GM12878 (cell line): ENCODE measurements around the gene IFT27. TPM values are rescaled to one million over a fixed set of nuclear protein-coding genes. Genes with fewer than 3 reads are reported as not detected.

ENCODE experiments used
- ATAC-seq: fragments of 200-7000 bp; cut with Tn5 transposase; 3 replicates; pipeline ENCODE4 v1.9.1; 2020; ENCODE audit warnings: mild to moderate bottlenecking, moderate library complexity
- BruUV-seq: library from RNA; stranded (reverse); fragments of 400-500 nt; replicated peaks from 2 replicates; lab custom pipeline; 2021; lab: Mats Ljungman, UMichigan
- CTCF ChIA-PET: fragments of 300-600 bp; sonication (Branson Sonifier 250); formaldehyde crosslinking; extraction: SDS; loops from one replicate; lab custom pipeline; 2021; ENCODE audit warnings: inconsistent platforms; lab: Yijun Ruan, JAX
- POLR2A ChIA-PET: fragments of 350-600 bp; formaldehyde crosslinking; extraction: SDS; loops from one replicate; lab custom pipeline; 2021; ENCODE audit warnings: inconsistent platforms; lab: Charles Lee
- RAD21 ChIA-PET: fragments of 300-600 bp; sonication (Branson Sonifier 250); formaldehyde crosslinking; loops from one replicate; lab custom pipeline; 2023; ENCODE audit warnings: antibody characterized with exemption; ENCODE audit not compliant: unreplicated experiment; lab: Charles Lee
- SMC1A ChIA-PET: fragments of 300-600 bp; sonication (Branson Sonifier 250); formaldehyde crosslinking; loops from one replicate; lab custom pipeline; 2023; ENCODE audit not compliant: unreplicated experiment, uncharacterized antibody; lab: Charles Lee
- DNase-seq: peaks from one replicate; pipeline ENCODE4 v3.0.0-alpha.2; 2011; ENCODE audit warnings: low read depth, low spot score
- FAIRE-seq: peaks from 3 replicates; lab custom pipeline; 2011; peaks lifted over from hg19 to GRCh38; lab: Jason Lieb, UNC
- H2AFZ ChIP-seq: 2 replicates; pipeline ENCODE4 v1.6.0; 2011; ENCODE audit warnings: low read depth, low read length, control low read depth; ENCODE audit not compliant: control insufficient read depth
- H3K27ac ChIP-seq: 2 replicates; pipeline ENCODE4 v1.5.1; 2011; ENCODE audit warnings: control low read depth; ENCODE audit not compliant: control insufficient read depth, insufficient read depth
- H3K27me3 ChIP-seq, 2 experiments: replicated peaks in 1 of 2; 2 replicates each; pipeline versions ENCODE4 v1.6.0 to v1.6.1; 2011; ENCODE audit warnings: low read length in 1 of 2; ENCODE audit not compliant: control insufficient read depth in 2 of 2, insufficient read depth in 2 of 2
- H3K36me3 ChIP-seq, 2 experiments: 2 replicates each; pipeline ENCODE4 v1.5.1; 2011; ENCODE audit warnings: low read length in 1 of 2; ENCODE audit not compliant: control insufficient read depth in 2 of 2, insufficient read depth in 2 of 2
- H3K4me1 ChIP-seq: 2 replicates; pipeline ENCODE4 v1.6.1; 2011; ENCODE audit warnings: mild to moderate bottlenecking, low read length, moderate library complexity, mixed read lengths; ENCODE audit not compliant: control insufficient read depth, insufficient read depth
- H3K4me2 ChIP-seq: 2 replicates; pipeline ENCODE4 v1.6.0; 2011; ENCODE audit warnings: control low read depth; ENCODE audit not compliant: control insufficient read depth, insufficient read depth
- H3K4me3 ChIP-seq: fragments of 200-600 bp; sonication (generic); 2 replicates; pipeline ENCODE4 v1.5.1; 2016
- H3K79me2 ChIP-seq: 2 replicates; pipeline ENCODE4 v1.6.0; 2011; ENCODE audit warnings: low read length; ENCODE audit not compliant: control insufficient read depth, insufficient read depth
- H3K9ac ChIP-seq: 2 replicates; pipeline ENCODE4 v1.8.0; 2011; ENCODE audit warnings: low read length, control low read depth, mixed read lengths; ENCODE audit not compliant: control insufficient read depth, insufficient read depth
- H3K9me3 ChIP-seq: replicated peaks from 3 replicates; pipeline ENCODE4 v1.5.1; 2011; ENCODE audit warnings: mild to moderate bottlenecking, low read length; ENCODE audit not compliant: control insufficient read depth, insufficient read depth
- H4K20me1 ChIP-seq: 2 replicates; pipeline ENCODE4 v1.6.0; 2011; ENCODE audit not compliant: control insufficient read depth, insufficient read depth
- CTCF ChIP-seq, 3 experiments: IDR thresholded peaks in 2 of 3; conservative IDR thresholded peaks in 1 of 3; 2 replicates each; pipeline ENCODE4 v1.5.1; 2011; ENCODE audit warnings: low read depth in 3 of 3, low read length in 3 of 3, mild to moderate bottlenecking in 3 of 3, control low read depth in 2 of 3, moderate library complexity in 2 of 3, inconsistent platforms in 1 of 3, mixed read lengths in 1 of 3; ENCODE audit not compliant: control insufficient read depth in 2 of 3, insufficient read depth in 1 of 3; ENCODE audit errors: extremely low read depth in 1 of 3
- ESRRA ChIP-seq: IDR thresholded peaks from 2 replicates; pipeline ENCODE4 v1.6.1; 2012; ENCODE audit warnings: mild to moderate bottlenecking, low read length, improper control_type of control experiment
- FOS ChIP-seq: IDR thresholded peaks from 3 replicates; pipeline ENCODE4 v1.6.1; 2011; ENCODE audit warnings: borderline replicate concordance; ENCODE audit not compliant: insufficient read length; ENCODE audit errors: extremely low read depth
- USF2 ChIP-seq: IDR thresholded peaks from 2 replicates; pipeline ENCODE4 v1.6.1; 2011; ENCODE audit warnings: low read depth, low read length, improper control_type of control experiment, borderline replicate concordance
- WGBS: methylation state at CpG from one replicate; pipeline ENCODE4 v1.1.6; 2016; ENCODE audit warnings: low lambda C conversion rate; ENCODE audit not compliant: insufficient replicate concordance, insufficient coverage; ENCODE audit errors: missing lambda C conversion rate; 5-methylcytosine and 5-hydroxymethylcytosine counted together
- in situ Hi-C: fragments of 300-500 bp; cut with MboI; formaldehyde crosslinking; loops from 9 replicates; pipeline ENCODE4 v1.14.3; 2018; ENCODE audit warnings: mixed read lengths
- intact Hi-C: fragments of 100-400 bp; cut with micrococcal nuclease; formaldehyde crosslinking; loops from one replicate; pipeline ENCODE4 v1.14.2; 2022; ENCODE audit not compliant: unreplicated experiment
- polyA plus RNA-seq, 11 experiments: library from polyadenylated mRNA; depleted of rRNA in 4 of 11; unstranded in 6 of 11; stranded (reverse) in 5 of 11; fragments of >200 nt; fragmentation: Nextera tagmentation in 4 of 11; fragmentation: Illumina TruSeq in 1 of 11; extraction: Ambion mirVana in 4 of 11; extraction: Trizol in 1 of 11; gene quantifications; 1 replicate in 1 of 11; 2 replicates in 10 of 11; pipeline versions ENCODE4 v1.2.1 to v1.2.3, GENCODE V29; 2011 to 2016; ENCODE audit warnings: inconsistent platforms in 2 of 11, missing spikeins in 2 of 11, low read depth in 1 of 11
- total RNA-seq, 4 experiments: library from RNA; depleted of rRNA in 3 of 4; stranded (reverse); fragments of >200 nt in 3 of 4; fragmentation: Illumina TruSeq in 1 of 4; extraction: Trizol in 1 of 4; gene quantifications; 2 replicates each; pipeline versions ENCODE4 v1.2.1 to v1.2.3, GENCODE V29; 2013 to 2021

IFT27 gene
- total and polyA plus RNA-seq, 10 of the 15 experiments (the other 5 are each of a cell fraction or from before 2014, with no cell fraction given) = 2.7 to 32.5 (median 10.2) TPM

- in situ Hi-C loops (no loop called here), intact Hi-C loops (no loop called here)
- Histone ChIP-seq H3K4me2 (no peak overlapping the region), H3K4me1 (peaks cover 13% of the 10 kb centered on the region), H3K27me3 (no peaks in the 10 kb centered on the region), H3K27ac (no peak overlapping the region), H3K79me2 (no peaks in the 10 kb centered on the region), H3K9me3 (no peaks in the 10 kb centered on the region; the same call in 2 of the 3 replicates), H2AFZ (no peak overlapping the region), H3K4me3 (no peak overlapping the region), H3K36me3 (no peaks in the 10 kb centered on the region), H3K9ac (no peak overlapping the region), H4K20me1 (no peaks in the 10 kb centered on the region)
- POLR2A ChIA-PET = no interaction called here
- ATAC-seq = no peak
- CTCF ChIA-PET = no interaction called here
- no TSS peak for BruUV-seq
- SMC1A ChIA-PET = no interaction called here
- no peak for TF ChIP-seq CTCF (IDR thresholded peaks at IDR 0.05 in 2 of 3, conservative IDR thresholded peaks at IDR 0.05 in 1 of 3; ENCODE audit: control insufficient read depth in 2 of 3, extremely low read depth in 1 of 3, insufficient read depth in 1 of 3, low read depth in 3 of 3, low read length in 3 of 3)
- TF ChIP-seq FOS = no peak
- no peak for TF ChIP-seq ESRRA
- no peak for TF ChIP-seq USF2
- no peak for DNase-seq
- 49% methylated on average over 11 of the region's 11 CpGs for WGBS
- RAD21 ChIA-PET = no interaction called here
- no peak for FAIRE-seq
Measured at GRCh38 chr22:36798674-36799066, 22.8 kb upstream of the IFT27 start.
